ENCODE results near the gene MAP3K6. TPM values are rescaled to one million over a fixed set of nuclear protein-coding genes. Genes with fewer than 3 reads are reported as not detected.

The MAP3K6 gene
- total RNA-seq, 1 experiment from 2014 or later: 25.1 TPM

DNA sequence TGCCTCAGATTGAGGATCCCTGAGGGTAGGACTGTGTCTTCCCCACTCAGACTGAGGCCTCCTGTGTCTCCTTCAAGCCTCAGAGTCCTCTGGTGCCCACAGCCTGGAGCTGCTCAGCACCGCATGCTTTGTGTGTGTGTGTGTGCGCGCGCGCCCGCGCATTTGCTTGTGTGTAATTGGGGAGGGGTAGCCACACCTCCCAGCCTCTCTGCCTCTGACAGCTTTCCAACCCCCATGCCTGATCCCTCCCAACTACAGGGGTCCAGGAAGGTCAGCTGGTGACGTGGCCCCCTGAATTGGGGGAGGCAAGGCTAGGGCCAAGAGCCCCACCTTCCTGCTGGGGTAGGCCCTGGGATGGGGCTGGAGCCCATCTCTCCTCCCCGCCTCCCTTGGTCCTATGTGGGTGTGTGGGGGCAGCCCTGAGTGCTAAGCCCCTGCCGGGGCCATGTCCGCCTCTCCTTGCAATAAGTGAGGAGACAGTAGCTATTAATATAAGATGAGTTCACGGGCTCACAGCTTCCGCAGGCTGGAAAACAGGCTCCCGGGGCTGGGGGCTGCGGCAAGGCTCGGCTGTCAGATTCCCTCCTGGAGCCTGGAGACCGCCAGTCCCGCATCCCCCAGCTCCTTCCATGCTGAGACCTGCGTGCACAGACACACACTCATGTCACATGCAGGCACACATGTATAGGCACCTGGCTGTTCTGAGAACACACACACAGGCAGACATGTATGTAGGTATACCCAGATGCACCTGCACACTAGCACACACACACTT is 32.7 kb upstream of the MAP3K6 start:
- Histone ChIP-seq H2AFZ (no peak overlapping the region), H3K27ac (no peak overlapping the region), H3K4me1 (replicated peaks; ENCODE audit: insufficient read depth) (no peaks in the 10 kb centered on the region), H4K20me1 (ENCODE audit: insufficient read depth) (no peaks in the 10 kb centered on the region), H3K36me3 (ENCODE audit: low read depth) (no peaks in the 10 kb centered on the region), H3K79me2 (ENCODE audit: low read depth) (no peaks in the 10 kb centered on the region), H3K4me3 (no peak overlapping the region), H3K9me2 (ENCODE audit: insufficient read depth) (no peaks in the 10 kb centered on the region), H3F3A (ENCODE audit: insufficient read depth, low read depth) (peaks cover 6% of the 10 kb centered on the region), H3K9me3 (ENCODE audit: insufficient read depth, low read depth) (no peaks in the 10 kb centered on the region), H3K27me3 (ENCODE audit: insufficient read depth, low read depth) (no peaks in the 10 kb centered on the region), H3K4me2 (no peak overlapping the region)
- DNase-seq: no peak
- no peak for TF ChIP-seq EZH2 (IDR thresholded peaks at IDR 0.05; ENCODE audit: low read depth)
- TF ChIP-seq, protein P1, sequence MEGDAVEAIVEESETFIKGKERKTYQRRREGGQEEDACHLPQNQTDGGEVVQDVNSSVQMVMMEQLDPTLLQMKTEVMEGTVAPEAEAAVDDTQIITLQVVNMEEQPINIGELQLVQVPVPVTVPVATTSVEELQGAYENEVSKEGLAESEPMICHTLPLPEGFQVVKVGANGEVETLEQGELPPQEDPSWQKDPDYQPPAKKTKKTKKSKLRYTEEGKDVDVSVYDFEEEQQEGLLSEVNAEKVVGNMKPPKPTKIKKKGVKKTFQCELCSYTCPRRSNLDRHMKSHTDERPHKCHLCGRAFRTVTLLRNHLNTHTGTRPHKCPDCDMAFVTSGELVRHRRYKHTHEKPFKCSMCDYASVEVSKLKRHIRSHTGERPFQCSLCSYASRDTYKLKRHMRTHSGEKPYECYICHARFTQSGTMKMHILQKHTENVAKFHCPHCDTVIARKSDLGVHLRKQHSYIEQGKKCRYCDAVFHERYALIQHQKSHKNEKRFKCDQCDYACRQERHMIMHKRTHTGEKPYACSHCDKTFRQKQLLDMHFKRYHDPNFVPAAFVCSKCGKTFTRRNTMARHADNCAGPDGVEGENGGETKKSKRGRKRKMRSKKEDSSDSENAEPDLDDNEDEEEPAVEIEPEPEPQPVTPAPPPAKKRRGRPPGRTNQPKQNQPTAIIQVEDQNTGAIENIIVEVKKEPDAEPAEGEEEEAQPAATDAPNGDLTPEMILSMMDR (conservative IDR thresholded peaks at IDR 0.05): no peak
- BruUV-seq (replicated peaks): no TSS peak
- POLR2A ChIA-PET (ENCODE audit: unreplicated experiment): no interaction called here
- intact Hi-C loops (cut with micrococcal nuclease; ENCODE audit: unreplicated experiment): loop anchor here (5.0 kb wide), 3 partner anchors 158 to 357 kb away; no protein-coding TSS in a partner anchor
- CTCF ChIA-PET: interaction anchor here (1.6 kb wide), 1 partner anchor 103 kb away, joined by 5 read pairs; no protein-coding TSS in a partner anchor

DNA sequence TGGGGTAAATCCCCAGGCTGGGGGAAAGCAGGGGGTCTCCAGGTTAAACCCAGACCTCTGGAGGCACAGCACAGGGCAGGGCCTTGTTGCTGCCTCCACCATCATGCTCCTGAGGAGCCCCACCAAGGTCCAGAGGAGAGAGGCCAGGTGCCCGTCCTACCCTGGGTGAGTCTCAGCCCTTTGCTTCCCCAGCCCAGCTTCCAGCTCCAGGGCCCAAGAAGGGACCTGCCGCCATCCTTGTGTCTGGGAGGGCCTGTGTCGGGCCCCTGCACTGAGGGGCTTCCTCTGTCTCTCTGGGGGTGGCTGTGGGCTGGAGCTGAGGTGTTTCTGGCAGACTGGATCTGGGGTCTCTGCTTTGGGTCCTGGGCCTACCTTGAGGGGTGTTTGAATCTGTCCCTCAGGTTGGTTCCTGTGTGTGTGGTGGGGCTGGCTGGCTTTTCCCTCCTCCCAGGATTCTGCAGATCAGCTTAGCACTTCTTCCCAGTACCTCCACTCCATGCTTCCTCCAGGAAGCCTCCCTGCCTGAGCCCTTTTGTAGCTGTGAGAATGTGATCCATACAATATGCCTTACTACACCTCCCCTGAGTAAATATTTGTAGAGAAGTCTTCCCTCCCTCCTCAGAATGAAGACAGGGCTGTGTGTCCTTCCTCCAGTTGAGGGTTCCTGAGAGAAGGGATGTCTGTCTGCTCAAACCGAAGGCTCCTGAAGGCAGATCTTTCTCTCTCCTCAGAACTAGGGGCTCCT is 31.8 kb upstream of the MAP3K6 start:
- intact Hi-C loops (cut with micrococcal nuclease; ENCODE audit: unreplicated experiment): loop anchor here (5.0 kb wide), 3 partner anchors 159 to 356 kb away; no protein-coding TSS in a partner anchor
- no peak overlapping the region for H3K4me3 ChIP-seq
- no peak overlapping the region for H3K27ac ChIP-seq
- CTCF ChIA-PET: interaction anchor here (1.6 kb wide), 1 partner anchor 102 kb away, joined by 5 read pairs; no protein-coding TSS in a partner anchor
- H3K79me2 ChIP-seq (ENCODE audit: low read depth): no peaks in the 10 kb centered on the region
- no peak overlapping the region for H3K4me2 ChIP-seq
- peaks cover 6% of the 10 kb centered on the region for H3F3A ChIP-seq (ENCODE audit: insufficient read depth, low read depth)
- H3K36me3 ChIP-seq (ENCODE audit: low read depth): no peaks in the 10 kb centered on the region
- H2AFZ ChIP-seq: no peak overlapping the region
- H3K9me3 ChIP-seq (ENCODE audit: insufficient read depth, low read depth): no peaks in the 10 kb centered on the region
- H3K27me3 ChIP-seq (ENCODE audit: insufficient read depth, low read depth): no peaks in the 10 kb centered on the region
- no peak for DNase-seq
- no peaks in the 10 kb centered on the region for H4K20me1 ChIP-seq (ENCODE audit: insufficient read depth)
- no TSS peak for BruUV-seq (replicated peaks)
- H3K9me2 ChIP-seq (ENCODE audit: insufficient read depth): no peaks in the 10 kb centered on the region
- POLR2A ChIA-PET (ENCODE audit: unreplicated experiment): no interaction called here
- no peaks in the 10 kb centered on the region for H3K4me1 ChIP-seq (replicated peaks; ENCODE audit: insufficient read depth)
- TF ChIP-seq EZH2 (IDR thresholded peaks at IDR 0.05; ENCODE audit: low read depth): no peak
- TF ChIP-seq, protein P1 (conservative IDR thresholded peaks at IDR 0.05): no peak

DNA sequence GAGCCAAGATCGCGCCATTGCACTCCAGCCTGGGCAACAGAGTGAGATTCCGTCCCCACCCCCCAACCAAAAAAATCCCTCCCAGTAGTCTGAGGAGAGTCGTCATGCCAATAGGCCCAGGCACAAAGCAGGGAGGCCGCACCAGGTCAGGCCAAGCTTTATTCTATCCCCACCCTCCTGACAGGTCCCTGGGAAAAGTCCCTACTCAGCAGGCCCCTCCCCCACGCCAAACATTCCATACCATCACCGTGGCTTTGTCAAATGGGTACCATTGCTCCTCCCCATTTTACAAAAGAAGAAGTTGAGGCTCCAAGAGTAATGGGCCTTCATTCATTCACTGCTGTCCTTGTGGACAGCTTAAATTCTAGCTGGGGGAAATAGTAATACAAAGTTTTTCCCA is 31.0 kb upstream of the MAP3K6 start:
- Histone ChIP-seq H3K27ac (no peak overlapping the region), H3K79me2 (ENCODE audit: low read depth) (no peaks in the 10 kb centered on the region), H3K4me1 (replicated peaks; ENCODE audit: insufficient read depth) (no peaks in the 10 kb centered on the region), H3K4me2 (no peak overlapping the region), H3F3A (ENCODE audit: insufficient read depth, low read depth) (peaks cover 6% of the 10 kb centered on the region), H3K4me3 (no peak overlapping the region), H4K20me1 (ENCODE audit: insufficient read depth) (no peaks in the 10 kb centered on the region), H3K27me3 (ENCODE audit: insufficient read depth, low read depth) (no peaks in the 10 kb centered on the region), H2AFZ (no peak overlapping the region), H3K9me2 (ENCODE audit: insufficient read depth) (no peaks in the 10 kb centered on the region), H3K36me3 (ENCODE audit: low read depth) (no peaks in the 10 kb centered on the region), H3K9me3 (ENCODE audit: insufficient read depth, low read depth) (no peaks in the 10 kb centered on the region)
- intact Hi-C loops (cut with micrococcal nuclease; ENCODE audit: unreplicated experiment): loop anchor here (5.0 kb wide), 3 partner anchors 160 to 355 kb away; no protein-coding TSS in a partner anchor
- BruUV-seq (replicated peaks): no TSS peak
- DNase-seq: no peak
- TF ChIP-seq EZH2 (IDR thresholded peaks at IDR 0.05; ENCODE audit: low read depth): no peak
- TF ChIP-seq, protein P1 (conservative IDR thresholded peaks at IDR 0.05): no peak
- POLR2A ChIA-PET (ENCODE audit: unreplicated experiment): no interaction called here
- CTCF ChIA-PET: interaction anchor here (0.5 to 1.9 kb wide), 5 partner anchors 83 to 358 kb away, joined by 3 to 13 read pairs (median 9); no protein-coding TSS in a partner anchor

All from PC-9 (cell line).